ENCODE results near the gene EML5.

EML5 gene

DNA sequence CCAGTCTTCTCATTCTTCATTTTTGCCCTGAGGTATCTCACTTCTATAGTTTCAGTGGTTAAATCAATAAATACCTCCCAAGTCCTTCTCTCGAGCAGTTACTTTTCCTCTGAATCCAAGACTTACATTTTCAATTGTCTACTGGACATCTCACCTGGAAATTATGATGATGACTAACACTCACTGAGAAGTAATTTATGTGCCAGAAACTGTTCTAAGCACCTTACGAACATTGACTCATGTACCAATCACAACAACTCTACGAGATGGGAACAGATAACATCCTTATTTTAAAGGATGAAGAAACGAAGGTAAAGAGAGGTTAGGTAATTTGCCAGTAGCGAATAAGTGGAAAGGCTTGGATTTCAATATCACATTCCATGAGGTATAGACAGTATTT, 94.1 kb downstream of the EML5 start:
- no peak for DNase-seq

DNA sequence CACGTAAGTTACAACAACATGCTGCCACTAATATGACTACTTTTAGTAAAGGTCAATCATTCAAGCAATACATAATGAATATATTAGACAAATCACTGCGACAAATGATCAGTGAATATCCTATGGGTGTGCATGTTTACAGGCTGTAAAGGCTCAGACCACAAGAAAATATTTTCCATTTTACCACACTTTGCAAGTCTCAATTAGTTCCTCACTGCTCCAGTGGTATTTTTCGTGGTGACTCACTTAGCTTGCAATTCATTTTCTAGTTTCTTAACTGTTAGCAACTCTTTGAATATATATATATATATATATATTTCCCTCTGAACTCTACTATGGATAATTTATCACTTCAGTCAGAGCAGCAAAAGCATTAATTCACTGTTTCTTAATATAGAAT, 96.9 kb downstream of the EML5 start:
- no peak for DNase-seq

DNA sequence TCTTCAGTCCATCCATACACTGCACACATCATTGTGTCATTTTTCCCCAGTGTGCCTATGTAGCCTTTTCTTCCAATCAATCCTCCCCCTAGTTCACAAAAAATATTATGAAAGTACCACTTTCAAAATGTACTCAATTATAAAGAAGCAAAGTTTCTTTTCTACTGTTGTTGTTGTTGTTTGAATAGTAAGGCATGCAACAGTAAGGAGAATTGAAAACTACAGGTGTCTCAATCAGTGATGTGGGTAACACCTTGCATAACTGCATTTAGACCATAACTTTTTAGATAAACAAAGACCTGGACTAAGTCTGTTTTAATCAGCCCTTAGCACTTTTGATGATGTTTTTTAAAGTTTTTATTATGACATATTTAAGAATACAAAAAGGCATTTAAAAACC, 104.4 kb downstream of the EML5 start:
- no peak for DNase-seq

DNA sequence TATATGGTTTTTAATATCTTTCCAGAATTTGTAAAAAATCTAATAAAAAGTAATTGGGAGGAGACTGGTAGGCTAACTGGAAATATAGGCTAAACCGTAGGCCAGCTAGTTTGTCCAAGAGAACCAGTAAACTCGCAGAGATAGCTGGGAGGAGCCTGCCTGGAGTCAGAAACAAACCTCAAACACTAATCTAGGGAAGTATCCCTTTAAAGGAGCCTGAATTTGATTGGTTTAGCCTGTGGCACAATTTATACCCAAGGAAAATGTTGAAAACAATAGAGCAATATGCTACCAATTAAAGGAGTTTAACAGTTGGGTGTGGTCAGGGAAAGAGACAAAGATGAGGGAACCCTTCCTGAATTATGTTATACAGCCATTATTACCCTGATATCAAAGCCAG, 109.6 kb downstream of the EML5 start:
- DNase-seq = no peak

DNA sequence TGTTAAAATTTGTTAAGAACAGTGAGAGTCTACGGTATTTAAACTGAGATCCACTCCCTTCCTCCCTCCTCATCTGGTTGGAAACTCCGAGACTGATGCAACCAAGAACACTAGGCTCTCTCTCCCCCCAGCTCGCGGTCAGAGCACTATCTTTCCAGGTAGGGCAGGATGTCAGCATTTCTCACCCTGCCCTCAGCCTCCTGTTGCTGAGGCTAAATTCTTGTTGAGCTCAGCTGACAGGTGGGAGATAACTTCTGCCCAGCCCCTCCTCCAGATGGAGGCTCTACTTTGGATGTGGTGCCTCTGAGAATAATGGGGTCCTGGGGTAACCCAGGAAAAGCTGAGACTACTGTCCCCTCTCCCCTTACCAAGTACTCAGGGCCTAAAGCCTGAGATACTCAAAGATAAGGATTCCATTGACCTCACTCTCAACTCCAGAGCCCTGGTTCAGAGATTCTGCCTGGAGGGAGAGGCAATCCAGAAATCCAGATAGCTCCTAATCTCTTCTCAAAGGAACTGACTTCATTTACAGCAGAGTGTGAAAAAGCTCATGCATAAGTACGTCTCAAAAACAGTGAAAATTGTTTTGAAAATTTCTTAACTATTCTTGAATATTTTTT, 110.1 kb downstream of the EML5 start:
- DNase-seq = no peak

DNA sequence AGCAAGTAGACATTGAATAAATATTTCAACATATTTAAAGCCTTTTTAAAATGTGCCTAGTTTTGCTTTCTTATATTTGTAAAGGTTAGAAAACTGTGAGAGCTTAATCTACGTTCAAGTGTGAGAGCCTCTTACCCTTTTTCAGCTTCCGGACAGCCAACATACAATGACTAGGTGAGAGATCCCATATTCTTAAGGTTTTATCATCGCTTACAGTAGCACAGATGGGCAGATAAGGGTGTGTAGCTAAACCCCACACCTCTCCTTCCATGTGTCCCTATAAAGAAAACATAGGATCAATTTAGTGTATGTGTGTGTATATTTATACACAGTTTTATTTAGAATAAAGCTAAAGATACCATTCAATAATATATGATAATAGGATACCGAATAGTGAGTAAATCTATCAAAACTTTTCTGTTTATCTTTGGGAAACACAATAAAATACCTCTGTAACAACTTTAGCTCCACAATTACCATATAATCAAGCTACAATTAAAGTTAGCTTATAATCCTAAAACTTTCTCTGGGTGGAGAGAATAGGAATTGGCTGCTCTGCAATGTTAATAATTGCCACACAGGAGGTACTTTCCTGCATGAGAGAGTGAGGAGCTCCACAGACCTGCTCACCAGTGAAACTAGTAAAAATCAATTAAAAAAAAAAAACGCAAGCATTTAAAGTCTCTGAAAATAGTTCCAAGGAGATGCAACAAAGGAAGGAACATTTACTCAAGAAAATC, 110.8 kb downstream of the EML5 start:
- no peak for DNase-seq

DNA sequence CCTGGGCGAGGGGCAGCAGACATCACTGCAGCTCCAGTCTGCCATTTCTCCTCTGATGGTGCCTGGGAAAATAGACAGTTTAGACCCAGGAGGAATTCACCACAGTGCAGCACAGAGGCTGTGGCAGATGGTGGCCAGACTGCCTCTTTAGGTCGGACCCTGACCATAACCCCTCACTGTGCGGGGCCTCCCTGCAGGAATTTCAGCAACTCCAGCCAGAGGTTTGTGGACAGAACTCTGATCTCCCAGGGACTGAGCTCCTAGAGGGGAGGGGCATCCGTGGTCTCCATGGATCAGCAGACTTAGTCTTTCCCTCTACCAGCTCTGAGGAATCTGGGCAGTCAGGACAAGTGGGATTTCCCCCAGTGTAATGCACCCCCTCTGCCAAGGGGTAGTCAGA, 123.4 kb downstream of the EML5 start:
- no peak for DNase-seq

DNA sequence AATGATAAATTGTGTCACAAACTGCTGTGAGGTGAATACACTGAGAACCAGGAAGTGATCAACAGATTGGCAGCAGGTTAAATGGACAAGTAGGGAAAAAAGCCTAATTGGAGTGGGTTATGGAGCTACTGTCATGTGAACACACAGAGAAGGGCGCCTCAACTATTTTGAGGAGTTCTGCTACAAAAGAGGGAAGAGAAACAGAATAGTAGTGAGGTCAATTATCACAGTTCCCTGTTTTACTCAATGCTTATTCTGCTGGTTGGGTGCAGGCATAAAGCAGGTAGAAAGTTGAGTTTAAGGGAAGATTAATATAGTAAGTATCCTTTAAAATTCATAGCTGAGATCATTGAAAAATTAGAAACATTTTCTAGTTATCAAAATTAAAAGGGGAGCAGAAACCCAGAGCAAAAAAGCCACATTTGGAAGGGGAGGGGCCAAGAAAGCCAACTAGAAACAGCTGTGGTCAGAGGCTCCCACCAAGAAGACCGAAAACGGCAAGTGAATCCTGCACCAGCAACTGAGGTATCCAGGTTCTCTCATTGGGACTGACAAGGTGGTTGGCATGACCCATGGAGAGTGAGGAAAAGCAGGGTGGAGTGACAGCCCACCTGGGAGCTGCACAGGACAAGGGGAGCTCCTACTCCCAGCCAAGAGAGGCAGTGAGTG, 124.2 kb downstream of the EML5 start:
- no peak for DNase-seq

DNA sequence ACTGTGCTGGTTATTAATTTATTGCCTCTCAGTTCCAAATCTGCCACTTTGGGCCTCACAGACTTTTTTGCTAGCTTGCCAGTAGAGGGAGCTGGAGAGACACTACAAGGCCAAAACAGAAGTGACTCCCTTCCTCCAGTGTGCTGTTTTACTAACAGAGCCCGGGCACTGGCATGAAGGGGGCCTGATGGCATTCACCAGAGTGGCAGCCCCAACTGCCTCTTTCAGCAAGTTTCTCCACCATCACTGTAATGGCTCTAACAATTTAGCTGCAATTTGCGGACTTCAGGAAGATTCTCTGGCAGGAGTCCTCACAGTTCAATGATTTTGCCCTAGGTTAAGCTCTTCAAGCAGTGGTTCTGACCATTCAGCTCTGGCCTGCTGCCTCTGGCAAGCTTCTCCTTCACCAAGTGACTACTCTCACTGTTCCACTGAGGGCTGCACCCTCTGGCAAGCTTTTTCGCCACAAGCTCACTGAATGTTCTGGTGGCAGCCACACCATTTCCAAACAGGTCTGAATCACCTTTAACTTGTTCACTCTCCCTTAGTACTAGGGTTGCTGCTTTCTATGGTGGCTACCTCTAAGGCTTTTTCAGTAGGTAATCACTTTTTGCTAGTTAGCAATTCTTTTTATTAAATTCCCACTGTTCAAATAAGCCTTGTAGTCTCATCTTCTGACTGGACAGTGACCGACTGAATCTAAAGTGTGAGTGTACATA, 125.0 kb downstream of the EML5 start:
- DNase-seq = peak in 1 of 4 experiments; percentile 5

DNA sequence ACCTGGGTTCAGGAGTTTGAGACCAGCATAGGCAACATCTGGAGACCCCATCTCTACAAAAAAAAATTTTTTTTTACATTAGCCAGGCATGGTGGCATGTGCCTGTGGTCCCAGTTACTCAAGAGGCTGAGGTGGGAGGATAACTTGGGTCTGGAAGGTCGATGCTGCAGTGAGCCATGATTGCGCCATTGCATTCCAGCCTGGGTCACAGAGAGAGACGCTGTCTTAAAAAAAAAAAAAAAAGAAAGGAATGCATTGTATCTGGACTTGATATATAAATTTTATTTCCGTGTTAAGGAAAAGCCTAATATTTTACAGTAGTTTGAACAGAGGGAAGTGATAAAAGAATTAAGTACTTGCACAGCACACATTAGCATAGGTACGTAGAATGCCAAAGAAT, 132.7 kb downstream of the EML5 start:
- no peak for DNase-seq

DNA sequence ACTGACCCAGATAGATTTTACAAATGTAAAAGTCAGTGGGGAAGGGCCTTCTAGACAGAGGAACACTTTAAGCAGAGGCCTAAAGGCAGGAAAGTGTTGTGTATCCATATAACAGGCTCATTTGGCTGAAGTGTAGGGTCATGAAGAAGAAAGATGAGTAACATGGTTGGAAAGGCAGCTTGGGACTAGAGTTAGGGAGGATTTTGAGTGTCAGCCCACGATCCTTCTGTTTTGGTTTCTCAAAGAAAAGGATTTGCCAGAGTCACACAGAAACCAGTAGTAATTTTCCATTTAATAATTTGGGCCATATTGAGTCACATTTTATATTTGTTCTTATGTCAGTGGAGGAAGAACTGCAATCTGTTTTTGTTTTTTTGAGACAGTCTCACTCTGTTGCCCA, 153.5 kb downstream of the EML5 start:
- DNase-seq = no peak

DNA sequence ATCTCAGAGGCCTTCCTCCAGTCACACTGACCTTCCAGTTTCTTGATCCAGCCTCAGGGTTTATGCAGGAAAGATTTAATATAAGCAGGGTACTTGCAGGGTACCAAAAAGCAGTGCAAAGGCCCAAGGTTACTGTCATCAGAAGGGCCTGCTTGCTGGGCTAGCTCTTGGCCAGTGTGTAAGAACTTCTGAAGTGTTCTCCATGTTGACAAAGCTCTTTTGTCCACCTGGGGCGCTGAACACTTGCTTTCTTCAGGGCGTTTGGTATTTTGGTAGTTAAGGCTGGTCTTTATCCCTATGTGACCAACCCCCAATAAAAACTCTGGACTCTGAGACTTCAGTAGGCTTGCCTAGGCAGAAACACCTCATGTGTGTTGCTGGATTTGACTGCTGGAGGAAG, 160.2 kb downstream of the EML5 start:
- DNase-seq = no peak

DNA sequence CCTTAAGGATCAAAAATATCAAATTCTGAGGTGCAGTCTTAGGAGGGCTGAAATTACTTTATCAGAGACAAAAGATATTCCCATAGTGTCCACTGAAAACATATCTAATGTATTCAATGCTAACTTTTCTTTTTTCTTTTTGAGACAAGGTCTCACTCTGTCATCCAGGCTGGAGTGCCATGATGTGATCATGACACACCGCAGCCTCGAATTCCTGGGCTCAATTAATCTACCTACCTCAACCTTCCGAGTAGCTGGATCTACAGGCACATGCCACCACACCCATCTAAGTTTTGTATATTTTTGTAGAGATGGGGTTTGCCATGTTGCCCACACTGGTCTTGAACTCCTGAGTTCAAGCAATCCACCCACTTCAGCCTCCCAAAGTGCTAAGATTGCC, 161.7 kb downstream of the EML5 start:
- no peak for DNase-seq

DNA sequence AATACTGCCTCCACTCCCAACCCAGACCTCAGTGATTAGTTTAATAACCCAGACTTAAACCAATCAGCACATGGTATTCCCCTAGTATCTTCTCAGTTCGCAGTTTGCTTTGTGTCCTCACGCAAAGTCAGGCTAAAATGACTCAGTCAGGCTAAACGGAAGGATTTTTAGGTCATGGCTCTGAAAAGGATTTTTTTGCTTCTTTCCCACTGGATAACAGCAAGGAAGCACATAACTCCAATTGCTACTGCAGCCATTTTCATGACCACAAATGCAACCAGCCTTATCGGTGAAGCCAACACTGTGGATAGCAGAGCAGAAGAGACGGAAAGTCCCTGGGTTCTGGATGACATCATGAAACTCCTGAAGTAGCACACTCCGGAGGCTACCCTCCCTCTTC, 162.2 kb downstream of the EML5 start:
- DNase-seq = no peak

DNA sequence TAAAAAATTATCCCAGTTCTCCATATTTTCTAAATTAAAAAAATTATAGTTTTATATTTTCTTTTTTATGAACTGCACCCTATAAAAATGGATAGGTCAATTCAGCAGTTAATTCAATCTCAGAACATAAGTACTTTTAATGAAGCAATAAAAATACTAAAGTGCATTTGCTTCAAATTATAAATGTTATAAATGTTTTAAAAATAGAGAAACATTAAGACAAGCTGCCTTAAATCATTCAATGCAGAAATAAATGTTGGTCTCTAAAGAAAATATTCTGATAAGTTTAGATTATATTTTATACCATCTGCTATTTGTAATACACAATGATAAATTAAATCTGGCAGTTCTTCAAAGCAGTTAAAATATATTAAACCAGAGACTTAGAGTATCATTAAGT, 164.3 kb downstream of the EML5 start:
- DNase-seq = no peak

DNA sequence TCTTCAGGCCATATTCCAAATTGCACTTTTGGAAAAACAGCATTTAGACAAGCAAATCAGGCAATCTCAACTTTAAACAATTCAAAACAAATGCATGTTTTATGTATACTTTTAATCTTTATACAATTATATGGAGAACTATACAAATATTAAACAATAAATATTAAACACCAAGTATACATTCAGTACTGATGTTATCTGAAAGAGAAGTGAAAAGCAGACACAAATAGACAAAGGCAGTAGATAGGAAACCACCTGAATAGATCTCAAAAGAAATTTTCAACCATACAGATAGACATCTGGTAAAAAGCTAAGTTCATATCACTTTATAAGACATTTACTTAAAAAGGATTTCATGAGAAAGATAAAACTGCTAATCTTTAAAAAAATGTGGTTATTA, 164.7 kb downstream of the EML5 start:
- DNase-seq = no peak

DNA sequence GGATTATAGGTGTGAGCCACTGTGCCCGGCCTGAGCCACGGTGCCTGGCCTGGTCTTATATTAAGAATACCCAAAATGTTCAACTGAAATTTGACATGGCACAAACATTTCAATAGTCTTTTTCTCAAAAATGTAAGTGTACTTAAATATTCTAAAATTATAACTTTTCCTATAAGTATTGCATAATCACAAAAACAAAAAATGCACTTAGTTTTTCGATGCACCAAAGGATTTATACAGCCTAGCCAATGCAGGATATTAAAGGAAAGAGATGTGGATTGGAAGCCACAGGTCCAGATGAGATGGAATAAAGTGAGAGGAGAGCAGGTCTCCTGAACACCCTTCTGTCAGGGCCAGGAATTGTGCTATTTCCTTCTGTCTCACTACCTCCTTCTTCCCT, 167.1 kb downstream of the EML5 start:
- DNase-seq = no peak

DNA sequence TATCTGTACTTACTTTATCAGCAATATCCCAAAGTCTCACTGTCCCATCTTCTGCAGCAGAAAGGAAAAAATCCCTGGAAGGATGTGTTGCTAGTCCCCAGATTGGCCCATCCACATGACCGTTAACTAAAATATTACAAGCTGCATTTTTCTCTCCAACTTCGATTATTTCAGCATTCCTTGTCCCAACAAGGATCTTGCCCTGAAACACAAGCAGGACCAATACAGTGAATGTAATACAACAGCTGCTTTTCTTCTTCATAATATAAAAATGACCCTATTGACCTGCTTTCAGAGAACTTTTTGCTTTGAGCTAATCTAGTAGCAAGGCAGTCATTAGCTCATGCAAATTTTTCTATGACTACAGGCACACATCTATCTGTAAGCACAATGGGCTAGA, 171.7 kb downstream of the EML5 start:
- no peak for DNase-seq

DNA sequence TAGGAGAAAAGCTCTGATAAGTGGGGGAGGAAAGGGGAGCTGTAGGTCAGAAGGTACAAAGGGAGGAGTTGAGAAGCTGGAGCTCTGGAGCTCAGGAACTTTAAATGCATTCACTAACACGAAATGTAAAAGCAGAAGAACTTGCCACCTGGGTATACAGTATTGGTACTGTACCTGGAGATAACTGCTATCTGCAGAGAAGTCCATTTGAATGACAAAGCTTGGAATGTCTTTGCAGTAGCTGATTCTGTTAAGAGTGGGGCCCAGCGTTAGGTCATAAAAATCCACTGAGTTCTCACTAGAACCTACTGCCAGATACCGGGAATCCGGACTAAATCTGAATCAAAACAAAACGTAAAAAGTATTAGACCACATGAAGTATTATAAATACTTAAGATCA, 174.3 kb downstream of the EML5 start:
- DNase-seq = no peak

DNA sequence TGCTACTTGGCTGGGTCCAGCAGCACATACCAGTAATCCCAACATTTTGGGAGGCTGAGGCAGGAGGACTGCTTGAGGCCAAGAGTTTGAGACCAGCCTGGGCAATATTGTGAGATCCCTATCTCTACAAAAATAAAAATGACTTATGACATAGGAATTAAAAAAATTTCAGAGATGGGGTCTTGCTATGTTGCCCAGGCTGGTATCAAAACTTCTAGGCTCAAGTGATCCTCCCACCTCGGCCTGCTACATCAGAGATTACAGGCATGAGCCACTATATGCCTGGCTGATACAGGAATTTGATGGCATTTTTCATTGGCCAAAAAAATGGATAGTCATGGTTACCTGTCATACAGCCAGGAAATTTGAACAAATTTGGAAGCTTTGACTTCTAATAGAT, 175.3 kb downstream of the EML5 start:
- no peak for DNase-seq

DNA sequence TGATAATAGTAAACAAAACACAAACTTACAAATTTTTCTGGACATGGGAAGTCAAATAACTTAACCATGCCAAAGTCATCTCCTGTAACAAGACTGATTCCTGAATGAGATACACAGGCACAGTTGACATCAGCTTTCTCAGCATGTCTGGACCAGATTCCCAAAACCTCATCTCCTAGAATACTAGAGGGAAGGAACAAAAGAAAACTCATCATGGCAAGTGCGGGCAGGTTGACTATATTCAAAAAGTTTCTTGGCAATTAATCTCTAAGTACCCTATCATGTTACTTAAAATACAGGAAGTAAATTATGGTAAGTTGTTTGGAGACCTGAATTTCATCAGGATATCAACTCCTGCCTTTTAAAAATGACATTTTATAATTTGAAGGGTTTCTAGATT, 176.1 kb downstream of the EML5 start:
- no peak for DNase-seq

DNA sequence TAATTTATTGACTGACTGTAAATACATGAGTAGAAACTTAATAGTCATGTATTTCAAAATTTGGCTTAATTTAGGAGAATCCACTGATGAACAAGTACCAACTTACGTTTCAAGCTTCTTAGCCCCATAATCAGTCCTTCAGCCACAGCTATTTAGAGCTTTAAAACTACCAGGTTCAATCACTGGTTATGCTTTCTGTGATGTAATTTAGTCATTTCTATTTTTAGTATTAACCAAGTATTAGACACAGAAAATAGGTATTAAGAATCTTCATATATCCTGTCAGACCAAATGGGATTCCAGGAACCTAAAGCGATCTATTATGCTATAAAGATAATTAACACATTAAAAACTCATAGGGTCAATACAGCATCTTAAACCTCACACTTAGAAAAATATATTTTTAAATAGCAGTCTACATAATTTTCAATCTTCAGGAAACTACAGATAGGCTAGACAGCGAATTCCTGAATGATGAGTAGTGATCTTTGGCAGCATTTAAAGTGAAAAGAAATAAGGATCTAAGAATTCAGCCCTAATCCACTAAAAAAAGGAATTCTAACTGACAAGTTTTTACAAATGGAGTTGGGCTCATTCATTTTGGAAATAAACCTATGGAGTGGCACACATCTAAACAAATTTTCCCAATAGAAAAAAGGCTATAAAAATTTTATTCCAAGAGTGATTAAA, 178.4 kb downstream of the EML5 start:
- no peak for DNase-seq

DNA sequence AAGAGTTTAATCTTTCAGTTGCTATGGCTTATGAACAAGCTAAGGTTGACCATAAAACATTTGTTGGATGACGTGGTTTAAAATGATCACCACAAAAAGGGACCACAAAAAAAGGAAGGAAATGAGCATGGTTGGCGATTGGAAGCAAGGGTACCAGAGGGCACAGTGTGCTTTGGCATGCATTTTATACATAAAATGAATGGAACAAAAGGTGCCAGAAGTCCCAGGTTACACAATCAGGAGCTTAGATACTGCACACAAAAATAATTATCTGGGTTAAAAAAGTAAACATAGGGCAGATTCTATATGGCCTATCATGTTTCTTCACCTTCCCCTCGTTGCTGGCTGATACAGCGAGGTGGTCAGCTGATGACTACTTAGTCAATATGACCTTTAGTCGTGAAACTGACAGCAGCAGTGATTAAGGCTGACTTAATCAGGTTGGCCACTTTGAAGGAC, 179.2 kb downstream of the EML5 start:
- no peak for DNase-seq
